Testis (tissue), 3 donors: ENCODE measurements around the gene CALB2. TPM values are rescaled to one million over a fixed set of nuclear protein-coding genes. Genes with fewer than 3 reads are reported as not detected.

Source experiments
- DNase-seq: peaks from one replicate; pipeline ENCODE4 v3.0.0-alpha.2; 2019
- H3K27ac ChIP-seq, 2 donors: fragments of 200-600 bp; sonication (generic); one replicate each; pipeline ENCODE4 v1.5.1; 2019
- H3K27me3 ChIP-seq: fragments of 200-600 bp; sonication (generic); one replicate; pipeline ENCODE4 v1.5.1; 2019
- H3K36me3 ChIP-seq: fragments of 200-600 bp; sonication (generic); one replicate; pipeline ENCODE4 v1.5.1; 2017; ENCODE audit warnings: low read depth; ENCODE audit errors: missing control alignments
- H3K4me1 ChIP-seq: fragments of 200-600 bp; sonication (generic); one replicate; pipeline ENCODE4 v1.5.1; 2019
- H3K4me3 ChIP-seq, 2 donors: fragments of 200-600 bp; sonication (generic); one replicate each; pipeline ENCODE4 v1.5.1; 2017 to 2019
- H3K9me3 ChIP-seq: fragments of 200-600 bp; sonication (generic); one replicate; pipeline ENCODE4 v1.5.1; 2017
- CTCF ChIP-seq, 3 experiments: fragments of 450-650 bp in 2 of 3; fragments of 200-600 bp in 1 of 3; sonication (generic) in 1 of 3; IDR thresholded peaks; one replicate each; pipeline ENCODE4 v1.5.1; 2016 to 2019; ENCODE audit warnings: antibody characterized with exemption in 3 of 3, mild to moderate bottlenecking in 2 of 3, moderate library complexity in 1 of 3
- POLR2A ChIP-seq: fragments of 450-650 bp; IDR thresholded peaks from one replicate; pipeline ENCODE4 v1.6.1; 2017; ENCODE audit warnings: antibody characterized with exemption, mild to moderate bottlenecking, moderate library complexity
- WGBS, 2 donors: methylation state at CpG; one replicate each; pipeline ENCODE4 v1.1.5; 2018; 5-methylcytosine and 5-hydroxymethylcytosine counted together
- intact Hi-C: fragments of 100-400 bp; cut with DNase I; formaldehyde crosslinking; loops from one replicate; pipeline ENCODE4 v1.15.1; 2023; ENCODE audit warnings: low total_unique reads
- polyA plus RNA-seq: library from polyadenylated mRNA; stranded (reverse); fragments of 350-450 nt; fragmentation: Illumina TruSeq; extraction: RNeasy Lipid Tissue Mini Kit (QIAGEN cat#74804); gene quantifications from one replicate; pipeline ENCODE4 v1.2.3, GENCODE V29; 2014; ENCODE audit warnings: low read depth, low replicate concordance; ENCODE audit not compliant: insufficient read depth
- total RNA-seq, 2 donors: library from RNA; depleted of rRNA; stranded (reverse); fragments of >200 nt; gene quantifications; one replicate each; pipeline ENCODE4 v1.2.3, GENCODE V29; 2016

Gene CALB2
- total and polyA plus RNA-seq, 3 donors from 2014 or later = 3.6 to 53.2 (median 5.1) TPM

DNA sequence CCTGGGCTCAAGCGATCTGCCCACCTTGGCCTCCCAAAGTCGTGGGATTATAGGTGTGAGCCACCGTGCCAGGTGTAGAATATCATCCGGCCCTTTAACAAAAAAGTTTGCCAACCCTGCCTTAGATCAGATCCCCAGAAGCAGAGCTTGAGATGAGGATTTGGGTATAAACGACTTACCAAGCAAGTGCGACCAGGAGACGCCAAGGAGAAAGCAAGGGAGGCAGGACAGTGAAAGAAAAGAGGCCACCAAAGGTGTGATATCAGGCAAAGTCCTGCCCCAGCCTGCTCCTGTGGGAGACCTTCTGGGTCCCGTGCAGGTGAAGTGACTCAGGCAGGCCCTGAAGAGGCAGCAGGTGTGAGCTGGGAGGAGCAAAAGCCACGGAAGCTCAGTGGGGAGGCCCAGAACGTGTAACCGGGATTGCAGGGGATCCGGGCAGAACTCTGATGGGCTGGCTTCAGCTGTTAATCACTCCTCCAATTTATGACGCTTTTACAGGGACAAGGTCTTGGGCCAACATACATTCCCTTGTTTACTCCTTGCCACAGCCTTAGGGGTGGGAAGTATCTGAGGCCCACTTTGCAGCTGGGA is 14.1 kb upstream of the CALB2 start:
- intact Hi-C loops = no loop called here
- DNase-seq = no peak
- TF ChIP-seq POLR2A = no peak
- TF ChIP-seq CTCF (IDR thresholded peaks at IDR 0.05) = no peak

DNA sequence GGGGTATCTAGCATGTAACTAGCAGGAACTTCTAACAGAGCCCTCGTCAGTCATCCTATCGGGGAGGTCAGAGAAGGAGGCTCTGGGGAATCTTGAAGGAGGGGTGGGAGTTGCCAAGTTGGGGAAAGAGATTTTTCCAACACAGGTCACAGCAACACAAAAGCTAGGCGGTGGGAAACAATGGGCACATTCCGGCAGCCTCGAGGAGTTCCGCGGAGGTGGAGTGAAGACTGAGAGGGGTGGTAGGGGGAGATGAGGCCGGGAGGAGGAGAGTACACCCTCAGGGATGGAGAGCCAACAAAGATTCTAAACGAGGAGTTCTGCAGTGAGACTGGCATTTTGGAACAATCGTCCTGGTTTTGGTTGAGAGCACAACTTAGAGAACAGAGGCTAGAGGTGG is 13.5 kb upstream of the CALB2 start:
- intact Hi-C loops = no loop called here
- no peaks in the 10 kb centered on the region for H3K27me3 ChIP-seq
- no peak overlapping the region for H3K4me3 ChIP-seq
- DNase-seq = no peak
- no peaks in the 10 kb centered on the region for H3K9me3 ChIP-seq
- no peaks in the 10 kb centered on the region for H3K36me3 ChIP-seq
- TF ChIP-seq POLR2A (no peak), CTCF (IDR thresholded peaks at IDR 0.05) (no peak)
- no peaks in the 10 kb centered on the region for H3K4me1 ChIP-seq
- H3K27ac ChIP-seq = no peak overlapping the region
- 69 to 76% methylated on average over 10 of the region's 10 CpGs for WGBS, 2 donors

More for the DNA sequence above, 14.1 kb upstream of the CALB2 start:
- Histone ChIP-seq H3K4me1 (no peaks in the 10 kb centered on the region), H3K27me3 (no peaks in the 10 kb centered on the region), H3K27ac (no peak overlapping the region), H3K4me3 (no peak overlapping the region), H3K9me3 (no peaks in the 10 kb centered on the region), H3K36me3 (no peaks in the 10 kb centered on the region)
- WGBS, 2 donors = 50 to 71% methylated on average over 9 to 13 of the region's 13 CpGs

DNA sequence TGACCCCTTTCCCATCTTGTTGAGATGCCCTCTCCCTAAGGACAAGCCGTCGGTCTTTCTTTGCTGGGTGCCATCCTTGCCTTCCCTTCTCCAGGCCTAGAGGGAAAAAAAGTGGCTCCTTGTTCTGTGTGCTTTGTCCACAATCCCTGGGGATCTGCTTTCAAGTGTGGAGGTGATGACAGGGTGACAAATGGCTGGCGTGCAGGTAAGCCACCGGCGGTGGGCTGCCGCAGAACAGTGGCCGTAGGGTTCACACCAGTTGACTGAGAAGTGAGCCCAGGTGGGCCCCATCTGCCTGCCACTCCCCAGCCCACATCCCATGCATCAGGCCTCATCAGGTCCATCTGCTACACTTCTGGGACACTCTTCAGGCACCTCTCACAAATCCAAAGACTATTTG is 11.4 kb upstream of the CALB2 start:
- no peak for TF ChIP-seq POLR2A
- TF ChIP-seq CTCF (IDR thresholded peaks at IDR 0.05) = no peak
- intact Hi-C loops = no loop called here
- WGBS, 2 donors = 83 to 84% methylated on average over 7 of the region's 7 CpGs

GRCh38 chr16:71348262-71349085 is 10.0 kb upstream of the CALB2 start:
- Histone ChIP-seq H3K27ac (no peak overlapping the region), H3K9me3 (no peaks in the 10 kb centered on the region), H3K4me3 (no peak overlapping the region), H3K4me1 (no peaks in the 10 kb centered on the region), H3K27me3 (no peaks in the 10 kb centered on the region), H3K36me3 (no peaks in the 10 kb centered on the region)
- intact Hi-C loops = no loop called here
- WGBS, 2 donors = 80 to 85% methylated on average over 17 to 22 of the region's 22 CpGs
- no peak for DNase-seq
- TF ChIP-seq CTCF (IDR thresholded peaks at IDR 0.05) = no peak
- TF ChIP-seq POLR2A = no peak

More for the DNA sequence above, 11.4 kb upstream of the CALB2 start:
- Histone ChIP-seq H3K36me3 (no peaks in the 10 kb centered on the region), H3K27me3 (no peaks in the 10 kb centered on the region), H3K27ac (no peak overlapping the region), H3K9me3 (no peaks in the 10 kb centered on the region), H3K4me3 (no peak overlapping the region), H3K4me1 (no peaks in the 10 kb centered on the region)
- no peak for DNase-seq
